Stimulated activated CD8-positive, alpha-beta memory T cell treated with anti-CD3 and anti-CD28 coated beads, Interleukin-12 subunit alpha, Interleukin-12 subunit beta, amount 100 ng/mL, for 24 hours (primary cell): Measurements from ENCODE around the gene SAPCD2.
"Not testable (repeated sequence)": the region's sequence is repeated elsewhere in the genome, so short reads cannot be mapped to it uniquely, and the experiment has no call there.

ENCODE experiments used
- DNase-seq: peaks from one replicate; pipeline ENCODE4 v3.0.0-alpha.2; 2020; ENCODE audit errors: extremely low read depth

SAPCD2 gene

GRCh38 chr9:137064880-137065164, 5.5 kb downstream of the SAPCD2 start:
- no peak for DNase-seq

- DNase-seq = no peak
Measured at GRCh38 chr9:137064027-137064879, 6.1 kb downstream of the SAPCD2 start.

GRCh38 chr9:137063311-137064026, 6.9 kb downstream of the SAPCD2 start:
- no peak for DNase-seq

- DNase-seq = not testable (repeated sequence)
Measured at GRCh38 chr9:137062798-137063197, 7.6 kb downstream of the SAPCD2 start.

GRCh38 chr9:137062384-137062783, 8.0 kb downstream of the SAPCD2 start:
- no peak for DNase-seq

- no peak for DNase-seq
Measured at GRCh38 chr9:137058521-137059234, 11.7 kb downstream of the SAPCD2 start.

GRCh38 chr9:137057545-137057944, 12.8 kb downstream of the SAPCD2 start:
- DNase-seq = no peak

GRCh38 chr9:137056739-137057415, 13.5 kb downstream of the SAPCD2 start:
- no peak for DNase-seq

- no peak for DNase-seq
Measured at GRCh38 chr9:137055385-137056364, 14.7 kb downstream of the SAPCD2 start.

GRCh38 chr9:137054932-137055384, 15.4 kb downstream of the SAPCD2 start:
- no peak for DNase-seq

GRCh38 chr9:137053944-137054931, 16.1 kb downstream of the SAPCD2 start, which contains the start of gene ENTPD2:
Gene ENTPD2, minus strand, starts transcription at chr9:137054061. Its CDS starts 64 bp downstream, at chr9:137053997.
- DNase-seq = no peak

- no peak for DNase-seq
Measured at GRCh38 chr9:137052998-137053943, 17.1 kb downstream of the SAPCD2 start.

- no peak for DNase-seq
Measured at GRCh38 chr9:137052293-137052692, 18.1 kb downstream of the SAPCD2 start.

GRCh38 chr9:137051145-137051724, 19.1 kb downstream of the SAPCD2 start:
- DNase-seq = no peak

- DNase-seq = no peak
Measured at GRCh38 chr9:137050570-137050969, 19.8 kb downstream of the SAPCD2 start.

GRCh38 chr9:137049544-137050449, 20.6 kb downstream of the SAPCD2 start:
- no peak for DNase-seq
